ENCODE results near the gene FKBP10.
"Not testable (repeated sequence)": the region's sequence is repeated elsewhere in the genome, so short reads cannot be mapped to it uniquely, and the experiment has no call there.

Gene FKBP10

DNA sequence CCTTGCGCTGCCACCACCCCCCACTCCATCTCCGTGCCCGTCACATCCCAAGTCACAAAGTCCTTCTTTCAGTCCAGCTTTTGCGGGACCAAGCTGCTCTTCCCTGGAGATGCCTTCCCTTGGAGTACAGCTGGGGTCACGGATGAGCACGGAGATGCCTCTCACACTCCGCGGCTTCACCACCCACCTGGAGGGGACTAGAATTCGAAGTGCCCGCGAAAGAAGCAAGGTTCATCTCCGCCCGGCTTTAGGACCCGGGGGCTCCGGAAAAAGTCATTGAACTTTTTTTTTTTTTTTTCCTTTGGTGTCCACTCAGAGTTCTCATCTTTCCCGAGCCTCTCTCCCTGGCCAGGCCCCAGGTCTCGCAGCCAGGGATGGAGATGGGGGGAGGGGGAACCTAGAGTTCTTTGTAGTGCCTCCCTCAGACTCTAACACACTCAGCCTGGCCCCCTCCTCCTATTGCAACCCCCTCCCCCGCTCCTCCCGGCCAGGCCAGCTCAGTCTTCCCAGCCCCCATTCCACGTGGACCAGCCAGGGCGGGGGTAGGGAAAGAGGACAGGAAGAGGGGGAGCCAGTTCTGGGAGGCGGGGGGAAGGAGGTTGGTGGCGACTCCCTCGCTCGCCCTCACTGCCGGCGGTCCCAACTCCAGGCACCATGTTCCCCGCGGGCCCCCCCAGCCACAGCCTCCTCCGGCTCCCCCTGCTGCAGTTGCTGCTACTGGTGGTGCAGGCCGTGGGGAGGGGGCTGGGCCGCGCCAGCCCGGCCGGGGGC is at the start of gene FKBP10:
FKBP10 (plus strand) TSS at position 624 of the 771 bp plus-strand sequence; CDS start at position 655, 31 bp downstream.
- DNase-seq (ENCODE audit: low read depth): peak; percentile 71

- no peak for DNase-seq (ENCODE audit: low read depth)
Measured at GRCh38 chr17:41763327-41763726, 49.5 kb upstream of the FKBP10 start.

DNA sequence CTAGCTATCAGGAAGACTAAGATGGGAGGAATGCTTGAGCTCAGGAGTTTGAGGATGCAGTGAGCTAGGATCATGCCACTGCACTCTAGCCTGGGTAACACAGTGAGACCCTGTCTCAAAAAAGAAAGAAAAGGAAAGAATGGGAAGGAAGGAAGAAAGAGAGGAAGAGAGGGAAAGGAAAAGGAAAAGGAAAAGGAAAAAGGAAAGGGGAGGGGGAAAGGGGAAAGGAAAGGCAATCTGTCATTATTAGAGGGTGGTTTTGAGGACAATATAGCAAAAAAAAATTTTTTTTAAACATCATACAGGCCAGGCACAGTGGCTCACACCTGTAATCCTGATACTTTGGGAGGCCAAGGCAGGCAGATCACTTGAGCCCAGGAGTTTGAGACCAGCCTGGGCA is 46.7 kb upstream of the FKBP10 start:
- no peak for DNase-seq (ENCODE audit: low read depth)

- no peak for DNase-seq (ENCODE audit: low read depth)
Measured at GRCh38 chr17:41767324-41768042, 45.3 kb upstream of the FKBP10 start.

- DNase-seq (ENCODE audit: low read depth): no peak
Measured at GRCh38 chr17:41768682-41769288, 44.0 kb upstream of the FKBP10 start.

DNA sequence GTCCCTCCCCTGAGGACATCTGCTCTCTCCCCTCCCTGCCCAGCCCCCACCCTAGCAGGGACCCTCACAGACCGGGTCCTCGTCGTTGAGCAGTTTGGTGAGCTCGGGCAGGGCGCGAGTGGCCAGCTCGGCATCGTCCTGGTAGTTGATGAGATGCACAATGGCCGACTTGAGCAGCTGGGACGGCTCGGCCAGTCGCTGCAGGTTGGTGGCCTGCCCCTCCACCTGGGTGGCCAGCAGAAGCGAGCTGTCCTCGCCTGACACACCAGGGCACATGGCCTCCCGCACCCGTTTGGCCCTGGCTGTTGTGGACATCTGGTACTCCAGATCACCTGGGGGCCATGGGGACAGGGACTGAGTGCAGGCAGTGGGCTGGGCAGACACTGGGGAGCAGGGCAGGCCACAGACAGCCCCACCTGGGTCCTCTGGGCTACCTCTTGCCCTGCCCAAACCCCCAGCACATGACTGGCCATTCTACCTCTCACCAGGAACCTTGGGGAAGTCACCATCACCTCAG is 43.4 kb upstream of the FKBP10 start:
- no peak for DNase-seq (ENCODE audit: low read depth)

- DNase-seq (ENCODE audit: low read depth): no peak
Measured at GRCh38 chr17:41769985-41770384, 42.8 kb upstream of the FKBP10 start.

DNA sequence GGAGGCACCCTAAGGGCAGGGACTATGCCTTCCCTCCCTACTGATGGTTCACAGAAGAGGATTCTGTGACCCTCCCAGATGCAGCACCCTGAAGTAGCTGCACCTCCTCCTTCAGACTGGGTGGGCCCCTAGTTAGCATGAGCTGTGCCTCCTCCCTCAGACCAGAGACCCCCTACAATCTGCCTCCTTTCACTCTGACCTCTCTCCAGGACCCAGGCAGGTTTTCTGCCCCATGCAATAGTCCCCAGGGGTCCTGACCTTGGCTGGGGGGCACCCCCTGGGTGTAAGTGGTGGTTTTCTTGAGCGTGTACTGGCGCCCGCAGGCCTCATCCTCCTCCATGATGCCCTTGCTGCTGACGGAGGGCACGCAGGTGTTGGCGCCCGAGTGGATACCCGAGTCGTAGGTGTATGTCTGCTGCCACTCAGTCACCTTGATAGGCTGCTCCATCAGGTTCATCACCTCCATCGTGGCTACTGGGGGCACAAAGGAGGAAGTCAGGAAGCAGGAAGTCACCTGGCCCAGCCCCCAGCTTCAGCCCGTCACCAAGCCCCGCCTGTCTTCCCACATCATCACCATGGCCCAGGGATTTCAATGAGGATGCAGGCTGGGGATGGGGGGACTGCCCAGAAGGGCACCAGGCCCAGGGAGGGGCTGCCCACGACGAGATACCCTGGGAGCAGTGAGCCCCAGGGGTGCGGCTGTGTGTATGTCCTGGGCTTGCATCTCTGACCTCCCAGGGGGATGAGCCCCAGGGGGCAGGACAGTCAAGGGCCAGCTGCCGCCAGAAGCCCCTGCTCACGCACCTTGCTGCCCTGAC is 41.2 kb upstream of the FKBP10 start:
- DNase-seq (ENCODE audit: low read depth): no peak

DNA sequence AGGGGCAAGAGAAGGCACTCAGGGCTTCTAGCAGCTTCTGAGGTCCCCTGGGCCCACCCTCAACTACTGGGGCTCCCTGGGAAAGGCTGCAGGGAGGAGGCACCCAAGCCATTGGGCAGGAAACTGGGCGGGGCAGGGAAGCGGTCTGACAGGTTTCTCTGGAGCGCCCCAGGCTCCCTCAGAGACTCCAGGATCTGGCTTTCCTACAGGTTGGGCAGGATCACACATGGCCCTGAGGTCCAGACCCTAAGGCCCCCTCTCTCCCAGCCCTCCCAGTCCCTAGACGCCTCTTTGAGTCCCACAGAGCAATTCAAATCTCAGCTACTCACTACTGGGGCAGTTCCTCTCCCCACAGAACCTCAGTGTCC is 40.6 kb upstream of the FKBP10 start:
- no peak for DNase-seq (ENCODE audit: low read depth)

DNA sequence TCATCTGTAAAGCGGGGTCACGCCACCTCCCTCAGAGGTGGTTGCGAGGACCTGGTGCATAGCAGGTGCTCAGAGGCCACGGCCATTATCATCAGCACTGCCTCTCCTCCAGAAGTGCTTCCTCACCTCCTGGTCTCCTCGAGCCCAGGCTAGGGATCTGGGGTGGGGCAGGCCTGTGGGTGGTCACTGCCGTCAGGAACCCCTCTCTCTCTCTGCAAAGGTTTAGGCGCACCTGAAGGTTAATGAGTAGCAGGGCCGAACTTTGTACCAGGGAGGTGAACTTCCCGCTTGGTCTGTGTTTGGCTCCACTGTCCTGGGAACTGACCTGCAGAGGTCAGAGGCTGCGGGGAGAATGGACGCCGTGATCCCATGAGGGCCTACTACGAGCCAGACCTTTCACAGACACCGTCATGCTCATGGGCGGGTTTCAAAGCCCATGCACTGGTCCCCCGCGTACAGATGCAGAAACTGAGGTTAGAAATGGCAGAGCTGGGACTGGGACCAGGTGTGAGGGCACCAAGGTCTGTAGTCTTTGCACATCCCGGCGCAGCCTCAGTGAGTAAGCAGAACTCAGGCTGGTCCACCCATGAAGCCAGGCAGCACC is 40.1 kb upstream of the FKBP10 start:
- no peak for DNase-seq (ENCODE audit: low read depth)

- no peak for DNase-seq (ENCODE audit: low read depth)
Measured at GRCh38 chr17:41773190-41773588, 39.6 kb upstream of the FKBP10 start.

GRCh38 chr17:41773731-41774193 is 39.0 kb upstream of the FKBP10 start:
- no peak for DNase-seq (ENCODE audit: low read depth)

DNA sequence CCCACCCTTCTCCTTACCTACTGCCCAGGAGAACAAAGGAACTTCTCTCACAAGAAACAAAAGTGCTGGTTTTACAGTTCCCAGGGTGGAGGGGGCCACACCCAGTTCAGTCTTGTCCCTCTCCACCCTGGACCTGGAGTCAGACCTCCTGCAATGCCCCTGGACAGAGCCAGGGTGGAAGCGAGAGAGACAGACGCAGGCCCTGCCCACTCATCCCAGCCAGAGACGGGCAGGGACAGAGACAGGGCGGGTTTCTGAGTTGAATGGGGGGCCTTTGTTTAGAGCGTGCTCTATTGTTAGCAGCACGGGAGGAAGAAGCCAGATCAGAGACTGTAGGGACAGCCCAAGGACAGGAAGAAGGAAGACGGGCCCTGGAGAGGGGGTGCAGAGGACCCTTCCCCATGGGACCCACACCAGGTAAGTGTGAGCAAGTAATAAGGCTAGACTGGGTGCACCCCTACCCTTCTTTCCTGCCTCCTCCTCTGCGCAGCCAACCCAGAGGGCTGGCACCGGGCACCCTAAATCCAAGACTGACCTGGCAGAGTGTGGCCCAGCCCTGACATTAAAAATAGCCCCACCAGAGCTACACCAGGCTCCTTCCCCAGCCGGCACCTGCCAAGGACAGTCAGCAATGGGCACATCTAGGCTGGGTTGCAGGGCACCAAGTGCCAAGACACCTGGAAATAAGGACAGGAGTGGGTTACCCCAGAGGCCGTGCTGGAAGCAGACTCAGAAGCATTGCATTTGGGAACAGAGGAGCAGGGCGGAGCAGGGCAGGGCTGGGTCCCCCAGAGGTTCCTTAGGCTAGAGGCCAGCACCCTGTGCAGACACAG is 37.2 kb upstream of the FKBP10 start:
- DNase-seq (ENCODE audit: low read depth): no peak

DNA sequence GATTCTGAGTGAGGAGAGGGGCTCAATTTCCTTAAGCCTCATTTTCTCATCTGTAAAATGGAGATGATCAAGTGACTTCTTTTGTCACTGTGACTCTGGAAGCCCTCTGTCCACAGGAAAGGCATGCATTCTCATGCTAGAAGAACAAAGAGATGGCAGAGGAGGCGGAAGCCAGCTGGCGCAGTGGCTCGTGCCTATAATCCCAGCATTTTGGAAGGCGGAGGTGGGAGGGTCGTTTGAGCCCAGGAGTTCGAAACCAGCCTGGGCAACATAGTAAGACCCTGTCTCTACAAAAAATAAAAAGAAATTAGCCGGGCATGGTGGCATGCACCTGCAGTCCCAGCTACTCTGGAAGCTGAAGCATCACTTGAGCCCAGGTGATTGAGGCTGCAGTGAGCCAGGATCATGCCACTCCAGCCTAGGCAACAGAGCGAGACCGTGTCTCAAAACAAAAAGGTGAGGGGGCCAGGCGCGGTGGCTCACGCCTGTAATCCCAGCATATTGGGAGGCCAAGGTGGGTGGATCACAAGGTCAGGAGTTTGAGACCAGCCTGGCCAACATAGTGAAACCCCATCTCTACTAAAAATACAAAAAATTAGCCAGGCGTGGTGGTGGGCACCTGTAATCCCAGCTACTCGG is 36.4 kb upstream of the FKBP10 start:
- DNase-seq (ENCODE audit: low read depth): not testable (repeated sequence)

DNA sequence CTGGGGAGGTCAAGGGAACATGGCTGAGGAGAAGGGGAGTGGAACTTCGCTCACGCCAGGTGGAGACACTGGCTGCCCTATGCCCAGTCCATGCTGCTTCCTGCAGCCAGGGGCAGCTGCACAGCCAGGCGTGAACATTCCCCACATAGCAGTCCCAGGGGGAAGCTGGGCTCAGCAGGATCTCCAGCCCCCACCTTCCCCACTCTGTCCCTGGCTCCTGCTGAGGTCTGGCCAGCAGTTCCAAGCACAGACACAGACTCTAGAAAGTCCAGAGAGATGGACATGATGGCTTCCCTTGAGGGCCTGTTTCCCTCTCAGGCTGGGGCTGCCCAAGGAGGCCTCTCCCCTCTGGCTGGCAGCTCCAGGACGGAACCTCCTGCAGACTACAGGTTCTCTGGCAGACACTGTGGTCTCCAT is 35.6 kb upstream of the FKBP10 start:
- DNase-seq (ENCODE audit: low read depth): no peak

DNA sequence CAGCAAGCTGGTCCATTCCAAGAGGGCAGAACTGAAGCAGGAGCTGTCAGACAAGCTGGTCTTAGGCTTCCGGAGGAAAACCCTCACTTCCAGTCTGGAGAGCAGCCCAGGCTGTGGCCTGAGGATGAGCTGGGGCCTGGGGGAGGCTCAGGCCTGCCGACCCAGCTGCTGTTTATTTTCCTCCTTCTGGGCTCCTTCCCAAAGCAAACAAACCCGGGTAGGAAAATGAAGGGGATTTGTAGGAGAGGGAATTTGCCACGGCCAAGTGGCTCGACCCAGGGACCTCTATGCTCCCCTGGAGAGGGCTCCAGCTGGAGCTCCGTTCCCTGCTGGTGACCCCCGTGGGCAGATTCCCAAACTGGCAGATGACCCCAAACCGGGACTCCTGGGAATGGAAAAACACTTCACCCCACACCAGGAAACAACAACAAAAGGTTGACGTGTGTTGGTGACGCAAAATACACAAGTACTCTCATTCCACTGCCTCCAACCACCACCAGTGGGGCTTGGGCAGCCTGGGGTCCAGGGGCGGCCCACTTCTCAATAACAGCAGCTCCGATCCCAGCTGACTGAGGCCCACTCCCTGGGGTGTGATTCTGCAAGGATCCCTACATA is 35.1 kb upstream of the FKBP10 start:
- DNase-seq (ENCODE audit: low read depth): peak; percentile 78

GRCh38 chr17:41779954-41780353 is 32.9 kb upstream of the FKBP10 start:
- DNase-seq (ENCODE audit: low read depth): no peak

GRCh38 chr17:41781404-41782110 is 31.2 kb upstream of the FKBP10 start:
- DNase-seq (ENCODE audit: low read depth): no peak

DNA sequence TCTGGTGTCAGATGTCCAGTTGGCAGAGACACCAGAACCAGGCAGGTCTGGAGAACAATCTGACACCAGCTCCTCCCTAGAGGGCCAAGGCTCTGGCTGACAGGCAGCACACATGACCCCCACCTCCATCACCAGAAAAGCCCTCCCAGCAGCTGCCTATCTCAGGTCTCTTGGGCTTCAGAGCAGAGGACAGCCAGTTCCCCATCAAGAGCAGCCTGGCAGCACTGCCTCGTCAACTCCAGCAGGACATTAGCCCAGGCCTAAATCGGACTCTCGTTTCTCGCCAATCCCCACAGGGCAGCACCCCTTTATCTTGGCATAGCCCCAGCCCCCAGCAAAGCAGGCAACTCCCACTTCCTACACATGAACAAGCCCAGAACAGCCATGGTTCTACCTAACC is 30.7 kb upstream of the FKBP10 start:
- no peak for DNase-seq (ENCODE audit: low read depth)
